ENCODE data around the gene OR4K13.

The OR4K13 gene, protein sequence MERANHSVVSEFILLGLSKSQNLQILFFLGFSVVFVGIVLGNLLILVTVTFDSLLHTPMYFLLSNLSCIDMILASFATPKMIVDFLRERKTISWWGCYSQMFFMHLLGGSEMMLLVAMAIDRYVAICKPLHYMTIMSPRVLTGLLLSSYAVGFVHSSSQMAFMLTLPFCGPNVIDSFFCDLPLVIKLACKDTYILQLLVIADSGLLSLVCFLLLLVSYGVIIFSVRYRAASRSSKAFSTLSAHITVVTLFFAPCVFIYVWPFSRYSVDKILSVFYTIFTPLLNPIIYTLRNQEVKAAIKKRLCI

DNA sequence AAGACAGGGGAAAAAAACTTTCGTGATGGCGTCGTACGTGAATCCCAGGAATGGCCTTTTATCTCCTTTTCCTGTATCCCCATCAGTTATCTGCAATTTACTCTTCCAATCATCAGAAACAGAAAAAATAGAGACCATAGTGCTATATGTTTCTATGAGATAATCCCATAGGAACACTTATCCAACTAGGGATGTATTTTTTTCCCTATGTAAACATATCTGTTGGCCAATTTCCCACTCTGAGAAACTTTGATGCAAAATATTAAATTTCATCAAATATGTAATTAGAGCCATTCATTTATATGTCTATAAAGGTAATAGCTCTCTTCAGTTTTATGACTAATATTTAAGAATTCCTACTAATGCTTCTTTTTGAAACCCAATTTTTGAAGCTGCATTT, at the start of gene OR4K13:
OR4K13 (minus strand) TSS at position 101 of the 400 bp plus-strand sequence. CDS start 1,280 bp downstream, outside the sequence.
- no peak for DNase-seq

DNA sequence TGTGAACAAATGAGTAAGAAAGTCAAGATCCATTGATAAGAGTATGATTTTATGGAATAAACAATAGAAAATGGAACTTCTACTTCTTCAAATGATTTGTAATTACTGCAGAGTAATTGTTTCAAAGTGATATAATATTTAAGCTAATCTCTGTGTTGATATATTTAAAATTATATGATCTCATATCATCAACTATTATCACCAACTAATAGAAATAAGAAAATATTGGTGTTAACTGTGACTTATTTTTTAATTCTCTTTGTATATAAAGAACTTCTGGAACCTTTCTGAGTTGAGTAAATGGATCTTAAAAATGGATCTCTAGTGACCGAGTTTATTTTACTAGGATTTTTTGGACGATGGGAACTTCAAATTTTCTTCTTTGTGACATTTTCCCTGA, 23.9 kb upstream of the OR4K13 start, which contains the start of gene OR4L1:
OR4L1 (plus strand) TSS at position 301 of the 400 bp plus-strand sequence; CDS start at position 301, 0 bp downstream.
- no peak for DNase-seq

DNA sequence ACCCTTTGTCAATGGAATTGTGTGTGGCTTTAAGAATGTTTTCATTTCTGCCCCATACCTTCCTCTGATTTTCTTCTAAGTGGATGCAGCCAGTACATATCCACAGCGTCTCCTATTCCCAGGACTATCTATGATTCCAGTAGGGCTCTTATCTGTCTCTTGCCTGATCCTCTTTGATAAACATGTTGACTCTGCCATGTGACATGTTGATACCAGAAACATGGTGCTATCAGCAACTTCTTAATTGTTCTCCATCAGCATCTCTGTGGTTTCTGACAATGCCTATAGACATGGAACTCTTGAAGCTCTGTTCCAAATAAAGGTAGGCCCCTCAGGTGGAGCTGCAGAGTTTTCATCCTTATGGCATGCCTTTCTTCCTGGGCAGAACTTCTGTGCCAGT, 12.4 kb upstream of the OR4K13 start:
- no peak for DNase-seq

DNA sequence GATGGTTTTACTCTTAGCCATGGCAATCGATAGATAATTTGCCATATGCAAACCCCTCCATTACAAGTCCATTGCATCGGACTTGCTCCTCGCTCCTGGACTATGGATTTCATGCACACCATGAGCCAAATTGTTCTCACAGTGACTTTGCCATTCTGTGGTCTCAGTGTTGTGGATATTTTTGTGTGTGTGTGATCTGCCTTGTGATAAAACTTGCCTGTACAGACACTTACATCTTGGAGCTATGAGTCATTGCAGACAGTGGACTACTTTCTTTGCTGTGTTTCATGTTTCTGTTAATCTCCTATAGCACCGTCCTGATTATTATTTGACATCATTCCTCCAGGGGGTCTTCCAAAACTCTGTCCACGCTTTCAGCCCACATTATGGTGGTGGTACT, 8.4 kb upstream of the OR4K13 start:
- no peak for DNase-seq

DNA sequence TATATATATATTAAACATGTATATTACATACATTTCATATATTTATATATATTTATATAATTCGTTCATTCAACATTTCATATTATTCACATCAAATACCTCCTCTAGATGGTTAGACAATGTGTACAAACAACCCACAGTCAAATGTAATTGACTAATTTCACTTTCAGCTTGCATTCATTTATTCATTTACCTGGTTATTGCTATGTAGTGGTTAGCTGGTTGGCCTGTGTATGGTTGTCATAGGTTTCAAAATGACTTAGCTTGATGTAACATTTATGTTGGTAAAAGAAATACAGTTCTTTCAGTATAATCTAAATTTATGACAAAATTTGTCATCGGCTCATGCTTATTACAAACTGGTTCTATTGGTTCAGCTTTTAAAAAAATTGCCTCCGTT, 389 bp downstream of the OR4K13 start:
- no peak for DNase-seq

DNA sequence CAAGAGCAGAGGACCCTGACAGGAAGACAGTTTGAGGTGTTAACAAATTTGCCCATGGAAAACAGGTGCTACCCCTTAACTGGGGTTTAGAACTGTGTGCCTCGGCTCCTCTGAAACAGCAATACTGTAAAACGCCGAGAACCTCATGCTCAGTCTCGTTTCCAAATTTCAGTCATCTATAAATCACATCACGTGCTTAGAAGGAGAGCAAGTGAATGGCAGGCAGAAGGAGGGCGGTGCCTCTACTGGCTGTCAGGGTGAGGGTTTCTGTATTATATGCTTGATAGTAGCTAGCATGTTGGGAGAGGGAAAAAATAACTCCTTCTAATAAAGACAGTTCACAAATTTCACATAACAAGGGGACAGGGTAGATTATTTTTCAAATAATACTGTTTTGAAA, 4.8 kb downstream of the OR4K13 start:
- DNase-seq = no peak

DNA sequence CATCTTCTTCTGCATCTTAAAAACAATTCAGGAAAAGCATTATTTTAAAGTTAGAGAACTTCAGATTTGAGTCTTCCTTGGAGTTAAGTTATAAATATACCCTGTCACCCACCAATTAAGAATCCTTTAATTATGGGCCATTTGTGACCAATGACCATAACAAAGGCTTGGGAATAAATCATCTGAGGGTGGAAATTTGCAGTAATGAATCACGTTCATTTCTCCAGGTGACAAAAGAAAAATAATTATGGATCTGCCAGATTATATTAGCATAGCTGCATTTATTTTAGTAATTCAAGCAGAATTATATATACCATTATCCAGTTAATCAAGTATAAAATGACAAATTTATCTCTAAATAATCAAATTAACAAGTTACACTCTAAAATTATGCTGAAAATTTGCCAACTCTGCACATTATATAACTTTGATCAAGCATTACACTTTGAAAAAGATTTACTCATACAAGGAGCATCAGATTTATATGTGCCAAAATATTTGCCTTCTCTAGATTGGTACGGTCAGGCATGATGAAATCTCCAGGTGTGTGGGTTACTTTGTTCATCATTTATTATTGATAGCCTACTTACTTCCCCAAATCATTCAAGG, 16.5 kb downstream of the OR4K13 start, which contains the start of gene OR4K14:
OR4K14 (minus strand) TSS at position 51 of the 609 bp plus-strand sequence. CDS start 4,114 bp downstream, outside the sequence.
- DNase-seq = no peak

DNA sequence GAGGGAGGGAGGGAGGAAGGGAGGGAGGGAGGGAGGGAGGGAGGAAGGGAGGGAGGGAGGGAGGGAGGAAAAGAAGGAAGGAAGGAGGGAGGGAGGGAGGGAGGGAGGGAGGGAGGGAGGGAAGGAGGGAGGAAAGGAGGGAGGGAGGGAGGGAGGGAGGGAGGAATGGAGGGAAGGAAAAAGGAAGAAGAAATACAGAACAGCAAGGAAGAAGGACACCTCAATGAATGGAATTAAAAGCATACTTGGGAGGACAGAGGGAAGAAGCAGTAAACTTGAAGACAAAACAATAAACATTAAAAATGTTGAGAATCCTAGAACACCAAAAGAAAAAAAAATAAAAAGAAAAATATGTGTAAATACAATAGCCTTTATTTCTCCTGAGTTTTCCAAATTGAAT, 27.7 kb downstream of the OR4K13 start:
- no peak for DNase-seq

DNA sequence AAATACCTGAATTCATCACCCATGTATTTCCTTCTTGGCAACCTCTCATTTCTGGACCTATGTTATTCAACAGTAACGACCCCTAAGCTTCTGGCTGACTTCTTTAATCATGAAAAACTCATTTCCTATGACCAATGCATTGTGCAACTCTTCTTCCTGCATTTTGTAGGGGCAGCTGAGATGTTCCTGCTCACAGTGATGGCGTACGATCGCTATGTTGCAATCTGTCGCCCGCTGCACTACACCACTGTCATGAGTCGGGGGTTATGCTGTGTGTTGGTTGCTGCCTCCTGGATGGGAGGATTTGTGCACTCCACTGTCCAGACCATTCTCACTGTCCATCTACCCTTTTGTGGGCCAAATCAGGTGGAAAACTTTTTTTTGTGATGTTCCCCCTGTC, 33.5 kb downstream of the OR4K13 start:
- DNase-seq = no peak

DNA sequence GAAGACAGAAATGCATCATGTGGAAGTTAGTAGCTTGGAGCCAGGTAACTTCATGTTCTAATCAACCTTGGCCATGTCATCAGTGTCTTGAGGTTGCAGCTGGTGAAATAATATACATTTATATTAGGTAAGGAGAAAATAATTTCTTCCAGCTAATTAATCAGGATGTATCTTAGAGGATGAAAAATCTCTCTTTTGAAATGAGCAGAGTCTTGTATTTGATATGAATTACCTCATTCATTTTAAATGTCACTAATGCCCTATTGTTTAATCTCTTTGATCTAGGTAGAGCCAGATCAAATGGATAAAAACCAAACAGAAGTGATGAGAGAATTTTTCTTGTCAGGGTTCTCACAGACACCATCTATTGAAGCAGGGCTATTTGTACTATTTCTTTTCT, 34.0 kb downstream of the OR4K13 start, which contains the start of gene OR4Q2:
OR4Q2 (plus strand) TSS at position 301 of the 400 bp plus-strand sequence.
- DNase-seq = no peak

DNA sequence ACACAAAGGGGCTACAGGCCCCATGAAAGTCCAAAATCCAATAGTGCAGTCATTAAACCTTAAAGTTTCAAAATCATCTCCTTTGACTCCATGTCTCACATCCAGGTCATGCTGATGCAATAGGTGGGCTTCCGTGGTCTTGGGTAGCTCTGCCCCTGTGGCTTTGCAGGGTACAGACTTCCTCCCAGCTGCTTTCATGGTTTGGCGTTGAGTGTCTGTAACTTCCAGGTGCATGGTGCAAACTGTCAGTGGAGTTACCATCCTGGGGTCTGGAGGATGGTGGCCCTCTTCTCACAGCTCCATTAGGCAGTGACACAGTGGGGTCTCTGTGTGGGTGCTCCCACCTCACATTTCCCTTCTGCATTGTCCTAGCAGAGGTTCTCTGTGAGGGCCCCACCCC, 42.4 kb downstream of the OR4K13 start:
- DNase-seq = no peak

Data from activated gamma-delta T cell treated with Interleukin-2 at 50 U/mL for 16 hours (primary cell).